Measurements from ENCODE around the gene IGFALS. TPM values are rescaled to one million over a fixed set of nuclear protein-coding genes. Genes with fewer than 3 reads are reported as not detected.

The IGFALS gene
- total RNA-seq, 2 donors from 2014 or later = not detected

DNA sequence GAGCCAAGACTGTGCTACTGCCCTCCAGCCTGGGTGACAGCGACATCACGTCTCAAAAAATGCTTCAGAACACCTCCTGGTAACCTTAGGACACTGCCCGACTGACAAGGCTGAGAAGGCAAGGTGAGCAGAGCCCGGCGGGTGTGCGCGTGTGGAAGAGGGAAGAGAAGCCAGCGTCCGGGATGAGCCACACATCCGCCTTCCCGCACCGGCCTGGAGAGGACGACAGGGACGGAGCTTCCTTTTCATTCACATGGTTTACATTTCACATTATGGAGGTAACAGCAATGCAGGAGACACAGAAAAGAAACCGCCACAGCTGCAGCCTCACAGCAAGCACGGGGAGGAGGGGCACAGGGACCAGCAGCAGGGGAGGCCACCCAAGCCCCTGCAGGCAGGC lies 16.6 kb upstream of the IGFALS start:
- H3K9me3 ChIP-seq (ENCODE audit: control insufficient read depth, low read length) = no peaks in the 10 kb centered on the region
- TF ChIP-seq, protein P1, sequence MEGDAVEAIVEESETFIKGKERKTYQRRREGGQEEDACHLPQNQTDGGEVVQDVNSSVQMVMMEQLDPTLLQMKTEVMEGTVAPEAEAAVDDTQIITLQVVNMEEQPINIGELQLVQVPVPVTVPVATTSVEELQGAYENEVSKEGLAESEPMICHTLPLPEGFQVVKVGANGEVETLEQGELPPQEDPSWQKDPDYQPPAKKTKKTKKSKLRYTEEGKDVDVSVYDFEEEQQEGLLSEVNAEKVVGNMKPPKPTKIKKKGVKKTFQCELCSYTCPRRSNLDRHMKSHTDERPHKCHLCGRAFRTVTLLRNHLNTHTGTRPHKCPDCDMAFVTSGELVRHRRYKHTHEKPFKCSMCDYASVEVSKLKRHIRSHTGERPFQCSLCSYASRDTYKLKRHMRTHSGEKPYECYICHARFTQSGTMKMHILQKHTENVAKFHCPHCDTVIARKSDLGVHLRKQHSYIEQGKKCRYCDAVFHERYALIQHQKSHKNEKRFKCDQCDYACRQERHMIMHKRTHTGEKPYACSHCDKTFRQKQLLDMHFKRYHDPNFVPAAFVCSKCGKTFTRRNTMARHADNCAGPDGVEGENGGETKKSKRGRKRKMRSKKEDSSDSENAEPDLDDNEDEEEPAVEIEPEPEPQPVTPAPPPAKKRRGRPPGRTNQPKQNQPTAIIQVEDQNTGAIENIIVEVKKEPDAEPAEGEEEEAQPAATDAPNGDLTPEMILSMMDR (conservative IDR thresholded peaks at IDR 0.05) = no peak
- no peak overlapping the region for H3K4me3 ChIP-seq (ENCODE audit: low read length)
- Mint-ChIP-seq H3K4me1 (no peaks in the 10 kb centered on the region), H3K9me3 (peaks cover 18% of the 10 kb centered on the region), H3K27ac (no peak overlapping the region), H3K27me3 (ENCODE audit: insufficient read depth) (no peaks in the 10 kb centered on the region), H3K36me3 (ENCODE audit: low read depth) (peaks cover 59% of the 10 kb centered on the region), H3K4me3 (no peak overlapping the region)
- H3K4me1 ChIP-seq (ENCODE audit: control insufficient read depth, insufficient read depth, low read length) = no peaks in the 10 kb centered on the region
- H3K27me3 ChIP-seq (ENCODE audit: control insufficient read depth, insufficient read depth, low read length, poor library complexity, severe bottlenecking) = no peaks in the 10 kb centered on the region
- no peak for DNase-seq
- H3K36me3 ChIP-seq (ENCODE audit: control insufficient read depth, insufficient read depth, low read length) = peaks cover 21% of the 10 kb centered on the region
- WGBS, 2 experiments (ENCODE audit: insufficient coverage in 1 of 2, insufficient read length in 1 of 2) = 94 to 97% methylated on average over 9 to 16 of the region's 16 CpGs
- H3K9ac ChIP-seq (ENCODE audit: extremely low read depth, low read length, poor library complexity, severe bottlenecking) = no peak overlapping the region
- no peak overlapping the region for H3K27ac ChIP-seq (ENCODE audit: low read depth, low read length)

DNA sequence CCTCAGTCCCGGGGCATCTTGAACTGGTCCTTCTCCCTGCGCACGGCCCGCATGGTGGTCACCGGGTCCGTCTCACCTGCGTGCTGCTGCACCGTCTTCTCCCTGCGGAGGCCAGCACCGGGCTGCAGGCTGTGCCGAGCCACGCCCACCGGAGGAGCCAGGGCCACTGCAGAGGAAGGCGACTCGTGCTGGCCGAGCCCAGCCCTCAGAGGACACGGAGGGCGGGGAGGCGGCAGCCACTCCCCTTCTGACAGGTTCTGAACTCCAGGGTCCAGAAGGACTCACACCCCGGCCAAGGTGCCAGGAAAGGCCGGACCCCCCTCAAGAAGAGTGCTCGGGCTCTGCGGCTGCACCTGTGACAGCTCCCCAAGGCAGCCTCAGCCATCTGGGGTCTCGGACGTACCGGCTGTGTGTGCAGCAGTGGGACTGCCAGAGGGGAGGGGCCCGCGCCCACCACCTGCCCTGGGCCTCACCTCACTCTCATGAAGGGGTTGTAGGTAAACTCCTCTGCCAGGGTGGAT lies 15.8 kb upstream of the IGFALS start:
- Histone ChIP-seq H3K9me3 (ENCODE audit: control insufficient read depth, low read length) (no peaks in the 10 kb centered on the region), H3K27ac (ENCODE audit: low read depth, low read length) (no peak overlapping the region), H3K27me3 (ENCODE audit: control insufficient read depth, insufficient read depth, low read length, poor library complexity, severe bottlenecking) (no peaks in the 10 kb centered on the region), H3K4me1 (ENCODE audit: control insufficient read depth, insufficient read depth, low read length) (no peaks in the 10 kb centered on the region), H3K9ac (ENCODE audit: extremely low read depth, low read length, poor library complexity, severe bottlenecking) (no peak overlapping the region), H3K36me3 (ENCODE audit: control insufficient read depth, insufficient read depth, low read length) (peaks cover 18% of the 10 kb centered on the region), H3K4me3 (ENCODE audit: low read length) (no peak overlapping the region)
- 77 to 83% methylated on average over 16 to 28 of the region's 28 CpGs for WGBS, 2 experiments (ENCODE audit: insufficient coverage in 1 of 2, insufficient read length in 1 of 2)
- no peak overlapping the region for H3K4me3 Mint-ChIP-seq
- H3K27me3 Mint-ChIP-seq (ENCODE audit: insufficient read depth) = no peaks in the 10 kb centered on the region
- H3K4me1 Mint-ChIP-seq = no peaks in the 10 kb centered on the region
- H3K36me3 Mint-ChIP-seq (ENCODE audit: low read depth) = peaks cover 58% of the 10 kb centered on the region
- TF ChIP-seq, protein P1 (conservative IDR thresholded peaks at IDR 0.05) = peak; percentile 25
- DNase-seq = peak; percentile 83
- peaks cover 18% of the 10 kb centered on the region for H3K9me3 Mint-ChIP-seq
- H3K27ac Mint-ChIP-seq = no peak overlapping the region

DNA sequence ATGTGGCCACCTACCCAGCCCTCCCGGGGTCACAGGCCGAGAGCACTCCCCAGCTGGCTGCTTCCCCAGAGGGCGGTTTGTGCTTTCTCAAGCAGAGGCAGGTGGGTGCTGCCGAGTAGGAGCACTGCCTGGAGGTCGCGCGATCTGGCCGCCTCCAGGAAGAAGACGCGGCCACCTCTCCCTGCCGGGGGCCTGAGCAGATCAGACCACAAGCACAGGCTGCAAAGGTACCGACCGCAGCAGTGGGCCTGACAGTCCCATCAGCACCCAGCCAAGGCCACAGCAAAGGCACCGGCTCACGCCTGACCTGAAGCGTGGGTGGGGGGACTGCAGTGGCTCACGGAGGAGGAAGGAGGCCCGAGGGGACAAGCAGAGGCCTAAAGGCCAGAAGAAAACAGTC lies 15.2 kb upstream of the IGFALS start:
- peaks cover 18% of the 10 kb centered on the region for H3K36me3 ChIP-seq (ENCODE audit: control insufficient read depth, insufficient read depth, low read length)
- H3K36me3 Mint-ChIP-seq (ENCODE audit: low read depth) = peaks cover 59% of the 10 kb centered on the region
- H3K4me1 Mint-ChIP-seq = no peaks in the 10 kb centered on the region
- no peaks in the 10 kb centered on the region for H3K4me1 ChIP-seq (ENCODE audit: control insufficient read depth, insufficient read depth, low read length)
- no peak for DNase-seq
- no peaks in the 10 kb centered on the region for H3K9me3 ChIP-seq (ENCODE audit: control insufficient read depth, low read length)
- 78 to 85% methylated on average over 8 to 18 of the region's 18 CpGs for WGBS, 2 experiments (ENCODE audit: insufficient coverage in 1 of 2, insufficient read length in 1 of 2)
- H3K4me3 ChIP-seq (ENCODE audit: low read length) = no peak overlapping the region
- no peak overlapping the region for H3K4me3 Mint-ChIP-seq
- peaks cover 21% of the 10 kb centered on the region for H3K9me3 Mint-ChIP-seq
- H3K27me3 Mint-ChIP-seq (ENCODE audit: insufficient read depth) = no peaks in the 10 kb centered on the region
- no peaks in the 10 kb centered on the region for H3K27me3 ChIP-seq (ENCODE audit: control insufficient read depth, insufficient read depth, low read length, poor library complexity, severe bottlenecking)
- H3K27ac ChIP-seq (ENCODE audit: low read depth, low read length) = no peak overlapping the region
- H3K27ac Mint-ChIP-seq = no peak overlapping the region
- TF ChIP-seq, protein P1 (conservative IDR thresholded peaks at IDR 0.05) = no peak
- H3K9ac ChIP-seq (ENCODE audit: extremely low read depth, low read length, poor library complexity, severe bottlenecking) = no peak overlapping the region

Measured in endodermal cell (in vitro differentiated cells).